Hepatocyte (in vitro differentiated cells): ENCODE measurements around the gene SMARCC2. TPM values are rescaled to one million over a fixed set of nuclear protein-coding genes. Genes with fewer than 3 reads are reported as not detected.
A peak's percentile ranks its signal among the peaks of the same experiment; 100 is the strongest.

Experiments
- DNase-seq: peaks from one replicate; pipeline ENCODE4 v3.0.0-alpha.2; 2016; ENCODE audit warnings: low spot score
- H2AFZ ChIP-seq: fragments of 200-600 bp; sonication (generic); 2 replicates; pipeline ENCODE4 v1.6.0; 2016; ENCODE audit warnings: antibody characterized with exemption, mild to moderate bottlenecking
- H3K27ac ChIP-seq: fragments of 200-600 bp; sonication (generic); 2 replicates; pipeline ENCODE4 v1.5.1; 2016; ENCODE audit warnings: mild to moderate bottlenecking
- H3K27me3 ChIP-seq: fragments of 200-600 bp; sonication (generic); 2 replicates; pipeline ENCODE4 v1.6.1; 2016
- H3K36me3 ChIP-seq: fragments of 200-600 bp; sonication (generic); replicated peaks from 2 replicates; pipeline ENCODE4 v1.5.1; 2016; ENCODE audit warnings: low read depth; ENCODE audit not compliant: insufficient read depth
- H3K4me1 ChIP-seq: fragments of 200-600 bp; sonication (generic); 2 replicates; pipeline ENCODE4 v1.5.1; 2016; ENCODE audit warnings: mild to moderate bottlenecking, moderate library complexity; ENCODE audit not compliant: insufficient read depth
- H3K4me2 ChIP-seq: fragments of 200-600 bp; sonication (generic); 2 replicates; pipeline ENCODE4 v1.6.0; 2016
- H3K4me3 ChIP-seq: fragments of 200-600 bp; sonication (generic); 2 replicates; pipeline ENCODE4 v1.5.1; 2016; ENCODE audit warnings: mild to moderate bottlenecking
- H3K79me2 ChIP-seq: fragments of 200-600 bp; sonication (generic); 2 replicates; pipeline ENCODE4 v1.6.0; 2017; ENCODE audit warnings: mild to moderate bottlenecking
- H3K9me2 ChIP-seq: fragments of 200-600 bp; sonication (generic); replicated peaks from 2 replicates; pipeline ENCODE4 v1.6.0; 2017; ENCODE audit warnings: mild to moderate bottlenecking; ENCODE audit not compliant: insufficient read depth
- H3K9me3 ChIP-seq: fragments of 200-600 bp; sonication (generic); 2 replicates; pipeline ENCODE4 v1.5.1; 2016; ENCODE audit warnings: low read depth, mild to moderate bottlenecking
- H4K20me1 ChIP-seq: fragments of 200-600 bp; sonication (generic); 2 replicates; pipeline ENCODE4 v1.6.0; 2016; ENCODE audit warnings: mild to moderate bottlenecking; ENCODE audit not compliant: insufficient read depth, poor library complexity, severe bottlenecking
- CTCF ChIP-seq: fragments of 200-600 bp; sonication (generic); IDR thresholded peaks from 2 replicates; pipeline ENCODE4 v1.5.1; 2016; ENCODE audit warnings: antibody characterized with exemption, mild to moderate bottlenecking; ENCODE audit not compliant: poor library complexity
- EZH2 ChIP-seq: fragments of 200-600 bp; sonication (generic); IDR thresholded peaks from 2 replicates; pipeline ENCODE4 v1.6.1; 2016; ENCODE audit warnings: antibody characterized with exemption, mild to moderate bottlenecking, borderline replicate concordance
- EZH2phosphoT487 ChIP-seq: fragments of 200-600 bp; sonication (generic); IDR thresholded peaks from one replicate; pipeline ENCODE4 v1.6.1; 2018; ENCODE audit warnings: antibody characterized with exemption, mild to moderate bottlenecking, low read depth, moderate library complexity; ENCODE audit not compliant: unreplicated experiment, severe bottlenecking
- WGBS: methylation state at CpG from one replicate; pipeline ENCODE4 v1.1.6; 2016; ENCODE audit warnings: low lambda C conversion rate; ENCODE audit errors: missing lambda C conversion rate; 5-methylcytosine and 5-hydroxymethylcytosine counted together
- polyA plus RNA-seq: library from polyadenylated mRNA; unstranded; fragments of >200 nt; fragmentation: Nextera tagmentation; extraction: Ambion mirVana; gene quantifications from 2 replicates; pipeline ENCODE4 v1.2.1, GENCODE V29; 2016
- total RNA-seq: library from RNA; depleted of rRNA; stranded (reverse); fragments of >200 nt; gene quantifications from 2 replicates; pipeline ENCODE4 v1.2.3, GENCODE V29; 2014

Gene SMARCC2
- total and polyA plus RNA-seq, 2 experiments from 2014 or later, result 34.8 to 68.6 TPM

DNA sequence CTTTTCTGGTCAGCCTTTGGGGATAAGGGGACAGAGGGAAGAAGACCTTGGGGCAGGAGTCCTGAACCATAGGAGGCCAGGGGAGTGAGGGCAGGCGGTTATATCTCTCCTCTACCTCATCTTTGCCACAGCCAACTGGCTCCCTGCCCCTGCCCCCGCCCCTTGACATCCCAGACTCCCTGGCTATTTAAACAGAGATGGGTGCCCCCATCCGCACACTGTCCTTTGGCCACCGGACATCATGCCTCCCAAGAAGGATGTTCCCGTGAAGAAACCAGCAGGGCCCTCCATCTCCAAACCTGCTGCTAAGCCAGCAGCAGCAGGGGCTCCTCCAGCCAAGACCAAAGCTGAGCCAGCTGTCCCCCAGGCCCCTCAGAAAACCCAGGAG is 35.6 kb downstream of the SMARCC2 start:
- Histone ChIP-seq H3K9me3 (no peaks in the 10 kb centered on the region), H4K20me1 (no peaks in the 10 kb centered on the region), H3K4me1 (peaks cover 20% of the 10 kb centered on the region), H3K4me2 (peak overlapping the region; percentile 91), H3K4me3 (no peak overlapping the region), H3K27me3 (no peaks in the 10 kb centered on the region), H3K36me3 (no peaks in the 10 kb centered on the region), H2AFZ (no peak overlapping the region), H3K27ac (peak overlapping the region; percentile 10), H3K79me2 (peaks cover 23% of the 10 kb centered on the region), H3K9me2 (no peaks in the 10 kb centered on the region)
- 75% methylated on average over 4 of the region's 5 CpGs for WGBS
- TF ChIP-seq EZH2 (no peak), CTCF (no peak), EZH2phosphoT487 (no peak)
- DNase-seq, result no peak

DNA sequence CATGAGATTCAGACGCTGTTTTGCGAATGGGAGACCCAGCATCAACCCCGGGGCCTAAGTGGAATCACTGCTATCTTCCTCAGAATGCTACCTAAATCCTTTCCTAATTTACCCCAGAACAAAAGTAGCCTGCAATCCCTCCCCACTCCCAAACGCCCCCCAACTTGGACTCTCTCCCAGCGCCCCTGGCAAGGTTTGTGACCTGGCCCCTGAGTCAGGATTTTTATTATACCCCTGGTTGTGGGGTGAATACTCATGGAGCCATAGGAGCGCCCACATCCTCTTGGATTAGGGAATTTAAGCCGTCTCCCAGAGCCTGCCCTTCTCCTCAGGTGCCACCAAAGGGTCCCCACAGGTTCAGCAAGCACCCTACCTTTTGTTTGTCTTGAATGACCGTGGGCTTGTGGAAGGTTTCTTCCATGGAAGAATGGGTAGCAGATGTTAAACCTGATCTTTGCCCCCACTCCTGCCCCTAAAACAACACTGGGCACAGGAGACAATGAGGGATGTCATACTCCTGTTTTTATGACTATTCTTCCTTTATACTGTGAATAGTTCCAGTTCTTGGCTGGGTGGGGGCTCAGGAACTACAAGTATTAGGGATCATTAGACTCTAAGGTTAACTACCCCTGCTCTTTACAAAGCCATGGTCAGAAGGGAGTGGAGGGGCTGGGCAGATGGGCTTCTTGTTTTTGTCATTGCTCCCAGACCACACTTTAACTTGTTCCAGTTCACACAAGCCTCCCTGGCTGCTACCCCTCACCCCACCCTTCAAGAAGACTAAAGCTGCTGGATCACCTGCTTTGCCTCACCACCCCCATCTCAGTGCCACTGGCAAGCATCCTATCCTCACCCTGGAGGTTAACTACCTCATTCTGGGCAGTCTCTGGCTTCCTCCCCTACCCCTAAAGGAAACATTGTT is 36.3 kb downstream of the SMARCC2 start:
- no peak for TF ChIP-seq EZH2phosphoT487
- no peak for TF ChIP-seq EZH2
- TF ChIP-seq CTCF, result no peak
- DNase-seq, result no peak
- H4K20me1 ChIP-seq, result no peaks in the 10 kb centered on the region
- peak overlapping the region; percentile 21 for H2AFZ ChIP-seq
- no peaks in the 10 kb centered on the region for H3K9me2 ChIP-seq
- peaks cover 20% of the 10 kb centered on the region for H3K4me1 ChIP-seq
- peak overlapping the region; percentile 10 for H3K27ac ChIP-seq
- no peaks in the 10 kb centered on the region for H3K27me3 ChIP-seq
- peaks cover 19% of the 10 kb centered on the region for H3K79me2 ChIP-seq
- H3K4me2 ChIP-seq, result peak overlapping the region; percentile 91
- H3K4me3 ChIP-seq, result peak overlapping the region; percentile 28
- WGBS, result 7% methylated on average over 8 of the region's 8 CpGs
- no peaks in the 10 kb centered on the region for H3K9me3 ChIP-seq
- no peaks in the 10 kb centered on the region for H3K36me3 ChIP-seq

GRCh38 chr12:56152132-56152755 is 37.0 kb downstream of the SMARCC2 start, which contains the start of gene MYL6B:
MYL6B (plus strand) TSS chr12:56152587; CDS start chr12:56153919, 1,332 bp downstream.
- DNase-seq, result peak; percentile 96
- Histone ChIP-seq H3K9me3 (no peaks in the 10 kb centered on the region), H3K4me1 (peaks cover 20% of the 10 kb centered on the region), H3K36me3 (no peaks in the 10 kb centered on the region), H3K4me3 (peak within 1 kb of the TSS; percentile 76), H3K27me3 (no peaks in the 10 kb centered on the region), H3K9me2 (no peaks in the 10 kb centered on the region), H4K20me1 (no peaks in the 10 kb centered on the region), H3K27ac (peak within 1 kb of the TSS; percentile 95), H3K79me2 (peaks cover 19% of the 10 kb centered on the region), H3K4me2 (peak within 1 kb of the TSS; percentile 91), H2AFZ (peak within 1 kb of the TSS; percentile 82)
- under 1% methylated on average over 22 of the region's 37 CpGs for WGBS
- TF ChIP-seq EZH2phosphoT487 (no peak), CTCF (no peak), EZH2 (no peak)
